ENCODE results near the gene STXBP5.

DNA sequence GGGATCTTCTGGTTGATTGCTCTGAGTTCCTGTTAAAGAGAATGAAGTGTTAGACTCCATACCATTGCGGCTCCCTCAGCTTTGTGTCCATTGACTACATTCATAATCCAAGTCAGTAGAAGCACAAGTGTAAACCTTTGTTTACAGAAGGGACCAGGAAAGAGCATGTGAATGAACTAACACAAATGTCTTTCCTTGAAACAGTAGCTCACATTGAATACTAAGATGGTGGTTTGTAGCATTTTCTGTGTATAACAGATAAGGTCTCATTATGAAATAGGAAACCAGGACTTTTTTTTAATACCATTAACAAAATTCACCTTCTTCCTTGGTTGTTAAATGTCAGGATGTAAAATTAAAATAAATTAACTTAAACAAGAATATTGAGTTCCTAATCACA, 8.4 kb downstream of the STXBP5 start:
- no peak for TF ChIP-seq EP300 (IDR thresholded peaks at IDR 0.05)
- TF ChIP-seq, protein P1, sequence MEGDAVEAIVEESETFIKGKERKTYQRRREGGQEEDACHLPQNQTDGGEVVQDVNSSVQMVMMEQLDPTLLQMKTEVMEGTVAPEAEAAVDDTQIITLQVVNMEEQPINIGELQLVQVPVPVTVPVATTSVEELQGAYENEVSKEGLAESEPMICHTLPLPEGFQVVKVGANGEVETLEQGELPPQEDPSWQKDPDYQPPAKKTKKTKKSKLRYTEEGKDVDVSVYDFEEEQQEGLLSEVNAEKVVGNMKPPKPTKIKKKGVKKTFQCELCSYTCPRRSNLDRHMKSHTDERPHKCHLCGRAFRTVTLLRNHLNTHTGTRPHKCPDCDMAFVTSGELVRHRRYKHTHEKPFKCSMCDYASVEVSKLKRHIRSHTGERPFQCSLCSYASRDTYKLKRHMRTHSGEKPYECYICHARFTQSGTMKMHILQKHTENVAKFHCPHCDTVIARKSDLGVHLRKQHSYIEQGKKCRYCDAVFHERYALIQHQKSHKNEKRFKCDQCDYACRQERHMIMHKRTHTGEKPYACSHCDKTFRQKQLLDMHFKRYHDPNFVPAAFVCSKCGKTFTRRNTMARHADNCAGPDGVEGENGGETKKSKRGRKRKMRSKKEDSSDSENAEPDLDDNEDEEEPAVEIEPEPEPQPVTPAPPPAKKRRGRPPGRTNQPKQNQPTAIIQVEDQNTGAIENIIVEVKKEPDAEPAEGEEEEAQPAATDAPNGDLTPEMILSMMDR (IDR thresholded peaks at IDR 0.05), result no peak
- TF ChIP-seq POLR2A (IDR thresholded peaks at IDR 0.05), result no peak
